Kidney (tissue), 14 donors: ENCODE data around the gene KCP. TPM values are rescaled to one million over a fixed set of nuclear protein-coding genes. Genes with fewer than 3 reads are reported as not detected.

Experiments
- DNase-seq, 5 donors: peaks; one replicate each; pipeline ENCODE4 v3.0.0-alpha.2; 2013 to 2020
- FAIRE-seq: peaks from 2 replicates; lab custom pipeline; 2012; peaks lifted over from hg19 to GRCh38; lab: Jason Lieb, UNC
- H3K27ac ChIP-seq, 2 donors: one replicate each; pipeline ENCODE4 v1.7.0; 2013; ENCODE audit warnings: low read depth in 2 of 2, low read length in 2 of 2, inconsistent platforms in 1 of 2
- H3K27me3 ChIP-seq: one replicate; pipeline ENCODE4 v1.7.1; 2013; ENCODE audit warnings: low read length, inconsistent platforms; ENCODE audit not compliant: control insufficient read depth, insufficient read depth
- H3K36me3 ChIP-seq, 3 donors: one replicate each; pipeline versions ENCODE4 v1.7.0 to v1.7.1; 2013; ENCODE audit warnings: low read length in 3 of 3, control low read depth in 1 of 3, inconsistent platforms in 1 of 3; ENCODE audit not compliant: insufficient read depth in 3 of 3, control insufficient read depth in 2 of 3
- H3K4me1 ChIP-seq, 3 donors: one replicate each; pipeline versions ENCODE4 v1.7.0 to v1.7.1; 2013; ENCODE audit warnings: low read length in 3 of 3, inconsistent platforms in 1 of 3, low read depth in 1 of 3; ENCODE audit not compliant: control insufficient read depth in 2 of 3, insufficient read depth in 2 of 3
- H3K4me3 ChIP-seq, 3 donors: one replicate each; pipeline versions ENCODE4 v1.7.0 to v1.8.1; 2013; ENCODE audit warnings: low read length in 3 of 3, control low read depth in 1 of 3, inconsistent platforms in 1 of 3
- H3K9ac ChIP-seq, 3 donors: one replicate each; pipeline versions ENCODE4 v1.7.0 to v1.7.1; 2013; ENCODE audit warnings: low read length in 3 of 3, control low read depth in 1 of 3, inconsistent platforms in 1 of 3
- H3K9me3 ChIP-seq, 3 donors: one replicate each; pipeline versions ENCODE4 v1.7.0 to v1.7.1; 2013; ENCODE audit warnings: low read length in 3 of 3, control low read depth in 1 of 3, inconsistent platforms in 1 of 3; ENCODE audit not compliant: control insufficient read depth in 2 of 3, insufficient read depth in 1 of 3
- CTCF ChIP-seq: IDR thresholded peaks from 3 replicates; pipeline ENCODE4 v1.5.1; 2012; ENCODE audit warnings: mild to moderate bottlenecking, moderate library complexity, borderline replicate concordance; ENCODE audit not compliant: insufficient read depth; ENCODE audit errors: extremely low read depth
- intact Hi-C: fragments of 100-400 bp; cut with DNase I; formaldehyde crosslinking; loops from one replicate; pipeline ENCODE4 v1.11.1; 2022
- polyA plus RNA-seq: library from polyadenylated mRNA; stranded (reverse); fragments of 350-450 nt; fragmentation: Illumina TruSeq; extraction: RNeasy Lipid Tissue Mini Kit (QIAGEN cat#74804); gene quantifications from one replicate; pipeline ENCODE4 v1.2.3, GENCODE V29; 2014; ENCODE audit warnings: low read depth, low replicate concordance; ENCODE audit not compliant: insufficient read depth
- total RNA-seq: library from RNA; stranded (reverse); fragmentation: NEBNext Ultra II Directional; extraction: Animal tissue kit (Norgen Biotek cat#: 25700); gene quantifications from one replicate; pipeline ENCODE4 v1.2.1, GENCODE V29; 2021
- donor health status: control.
- donor health status: control.
- donor health status: control.
- donor health status: control.
- donor health status: control.
- donor health status: DM: yes; HTN: yes; CAD: no.
- donor health status: Normal renal cell carcinoma (clear cell type).

KCP gene
- total and polyA plus RNA-seq, 2 donors from 2014 or later, result 7.7 to 44.6 TPM

GRCh38 chr7:128833946-128834325, 76.6 kb downstream of the KCP start:
- H3K36me3 ChIP-seq, result no peaks in the 10 kb centered on the region
- no peak overlapping the region for H3K27ac ChIP-seq
- no peak overlapping the region for H3K4me3 ChIP-seq
- H3K9ac ChIP-seq, result no peak overlapping the region
- TF ChIP-seq CTCF, result no peak
- no peak for FAIRE-seq
- H3K4me1 ChIP-seq, result peaks cover 0 to 6% (median 0%) of the 10 kb centered on the region in 3 donors
- no peaks in the 10 kb centered on the region for H3K9me3 ChIP-seq
- intact Hi-C loops, result no loop called here
- DNase-seq, result peak in 1 of 5 donors; percentile 55
- no peaks in the 10 kb centered on the region for H3K27me3 ChIP-seq

GRCh38 chr7:128833148-128833945, 77.2 kb downstream of the KCP start:
- no peak overlapping the region for H3K9ac ChIP-seq
- H3K27me3 ChIP-seq, result no peaks in the 10 kb centered on the region
- no peak for TF ChIP-seq CTCF
- H3K4me3 ChIP-seq, result no peak overlapping the region
- H3K4me1 ChIP-seq, result peaks cover 0 to 6% (median 0%) of the 10 kb centered on the region in 3 donors
- no peak overlapping the region for H3K27ac ChIP-seq
- no peak for FAIRE-seq
- H3K36me3 ChIP-seq, result no peaks in the 10 kb centered on the region
- no peaks in the 10 kb centered on the region for H3K9me3 ChIP-seq
- peak in 4 of 5 donors; percentile 61 to 88 (median 70) for DNase-seq
- intact Hi-C loops, result no loop called here

- peaks cover 0 to 6% (median 0%) of the 10 kb centered on the region in 3 donors for H3K4me1 ChIP-seq
- H3K36me3 ChIP-seq, result no peaks in the 10 kb centered on the region
- no peaks in the 10 kb centered on the region for H3K27me3 ChIP-seq
- no peak for DNase-seq
- no peak for TF ChIP-seq CTCF
- FAIRE-seq, result no peak
- no peak overlapping the region for H3K27ac ChIP-seq
- H3K9me3 ChIP-seq, result no peaks in the 10 kb centered on the region
- H3K4me3 ChIP-seq, result no peak overlapping the region
- intact Hi-C loops, result no loop called here
- no peak overlapping the region for H3K9ac ChIP-seq
Observed at GRCh38 chr7:128832880-128833147, 77.7 kb downstream of the KCP start.
